ENCODE measurements around the gene ACSL5.
"Not testable (repeated sequence)": the region's sequence is repeated elsewhere in the genome, so short reads cannot be mapped to it uniquely, and the experiment has no call there.

ACSL5 gene

DNA sequence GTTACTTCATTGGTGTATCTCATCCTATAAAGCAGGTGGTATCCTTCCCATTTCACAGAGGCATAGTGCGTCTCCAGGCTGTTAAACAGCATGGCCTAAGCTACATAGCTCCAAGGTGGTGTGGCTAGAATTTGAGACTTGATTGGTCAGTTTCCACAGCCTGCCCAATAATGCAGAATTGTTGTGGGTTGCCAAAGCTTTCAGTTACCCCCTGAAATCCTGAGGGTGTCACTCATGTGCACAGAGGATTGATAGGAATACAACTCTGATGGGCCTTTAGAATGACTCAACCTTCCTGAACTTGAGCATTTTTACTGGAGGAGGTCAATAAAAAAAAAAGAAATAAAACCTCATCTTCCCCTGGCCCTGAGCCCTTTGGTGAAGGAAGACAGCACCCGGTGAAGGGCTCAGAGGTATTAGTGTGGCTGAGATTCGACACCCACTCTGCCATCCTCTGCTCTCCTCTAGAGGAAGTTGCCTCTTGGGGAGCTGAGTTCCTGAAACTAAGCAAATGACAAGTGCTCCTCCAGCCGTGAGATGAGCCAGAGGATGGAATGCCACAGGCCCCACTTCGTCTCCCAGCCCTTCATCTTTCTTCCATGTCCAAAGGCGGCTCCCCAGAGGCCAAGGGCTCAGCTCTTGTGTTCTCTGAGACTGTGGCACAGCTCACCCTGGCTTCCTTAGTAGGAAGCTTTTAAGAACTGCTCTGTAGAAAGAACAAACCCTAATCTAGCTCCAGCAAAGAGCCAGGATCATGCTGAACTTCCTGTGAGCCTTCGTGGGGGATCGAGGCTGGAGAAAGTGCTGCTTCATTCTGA lies 1.0 kb downstream of the ACSL5 start:
- peak; percentile 9 for DNase-seq (ENCODE audit: low spot score)

DNA sequence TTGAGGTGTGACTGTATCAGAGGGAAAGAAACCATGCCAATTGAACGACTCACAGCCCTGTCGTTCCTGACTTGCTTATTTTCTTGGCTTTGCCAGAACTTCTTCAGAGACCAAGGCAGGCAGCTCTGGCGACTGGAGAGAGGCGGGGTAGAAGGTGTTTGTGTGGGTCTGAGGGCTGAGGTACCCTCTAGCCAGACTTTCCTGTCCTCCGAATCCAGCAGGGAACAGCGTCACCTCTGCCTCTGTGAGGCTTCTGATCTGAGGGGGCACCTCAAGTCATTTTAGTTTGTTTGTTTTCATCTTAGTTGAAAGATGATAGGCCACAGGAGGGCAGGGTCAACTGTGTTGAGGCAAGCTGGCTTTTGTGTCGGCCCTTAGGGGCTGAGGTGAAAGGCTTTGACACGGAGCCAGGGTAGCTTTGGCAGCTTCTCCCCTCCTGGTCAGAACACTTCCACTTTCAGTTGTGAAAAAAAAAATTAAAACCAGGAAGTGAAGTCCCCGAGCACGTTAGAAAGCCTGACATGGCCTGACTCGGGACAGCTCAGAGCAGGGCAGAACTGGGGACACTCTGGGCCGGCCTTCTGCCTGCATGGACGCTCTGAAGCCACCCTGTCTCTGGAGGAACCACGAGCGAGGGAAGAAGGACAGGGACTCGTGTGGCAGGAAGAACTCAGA lies 1.9 kb downstream of the ACSL5 start:
- peak; percentile 69 for DNase-seq (ENCODE audit: low spot score)

DNA sequence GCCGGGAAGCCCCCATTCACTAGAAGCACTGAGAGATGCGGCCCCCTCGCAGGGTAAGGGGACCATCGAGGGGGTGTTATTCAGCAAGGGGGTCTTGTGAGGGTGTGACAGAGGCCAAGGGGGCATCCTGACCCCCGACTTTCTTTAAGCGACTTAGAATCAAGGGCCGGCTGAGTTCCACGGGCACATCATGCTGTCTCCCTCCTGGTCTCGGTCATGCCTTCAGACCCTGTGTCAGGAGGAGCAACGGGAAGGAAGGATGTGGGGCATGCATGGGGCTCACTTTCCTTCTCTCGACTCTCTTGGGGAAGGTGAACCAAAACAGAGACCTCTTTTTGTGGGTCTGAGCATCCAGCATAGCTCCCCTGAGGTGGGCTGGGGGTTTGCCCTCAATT lies 2.5 kb downstream of the ACSL5 start:
- peak; percentile 26 for DNase-seq (ENCODE audit: low spot score)

DNA sequence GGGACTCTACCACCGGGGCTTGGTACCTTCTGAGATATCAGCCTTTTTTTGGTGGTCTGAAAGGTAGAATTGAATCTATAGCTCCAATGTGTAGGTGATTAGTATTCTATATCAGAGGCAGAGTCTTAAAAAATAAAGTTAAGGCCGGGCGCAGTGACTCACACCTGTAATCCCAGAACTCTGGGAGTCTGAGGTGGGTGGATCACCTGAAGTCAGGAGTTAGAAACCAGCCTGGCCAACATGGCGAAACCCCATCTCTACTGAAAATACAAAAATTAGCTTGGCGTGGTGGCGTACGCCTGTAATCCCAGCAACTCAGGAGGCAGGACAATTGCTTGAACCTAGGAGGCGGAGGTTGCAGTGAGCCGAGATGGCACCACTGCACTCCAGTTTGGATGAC lies 3.2 kb downstream of the ACSL5 start:
- not testable (repeated sequence) for DNase-seq (ENCODE audit: low spot score)

DNA sequence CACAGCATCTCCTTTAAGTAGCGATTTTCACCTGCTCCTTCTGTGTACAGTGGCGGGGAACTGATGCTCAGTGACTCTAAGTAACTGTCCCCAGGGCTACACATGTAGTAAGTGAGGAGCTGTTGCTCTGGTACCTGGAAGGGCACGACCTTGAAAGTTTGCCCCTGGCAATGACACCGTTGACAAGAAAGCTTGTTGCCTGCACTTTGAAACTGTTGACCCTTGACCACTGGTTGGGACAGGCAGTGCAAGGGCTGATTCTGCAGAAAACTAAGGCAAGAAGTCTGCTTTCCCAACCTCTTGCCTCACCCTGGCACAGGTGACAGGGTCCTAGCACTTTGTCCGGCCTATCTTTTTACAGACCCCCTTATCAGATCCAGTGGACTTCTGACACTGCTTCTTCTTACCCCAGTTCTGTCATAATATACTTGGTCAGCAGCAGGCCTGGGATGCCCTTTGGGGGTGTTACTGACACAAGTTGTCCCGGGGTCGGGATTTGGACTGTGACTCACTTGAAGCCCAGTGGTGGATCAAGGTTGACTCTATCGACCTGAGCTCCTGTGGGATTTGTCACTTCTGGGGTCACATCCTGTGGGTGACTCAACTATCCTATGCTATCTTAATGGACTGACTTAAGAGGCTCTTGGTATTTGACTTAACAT lies 5.8 kb downstream of the ACSL5 start:
- DNase-seq (ENCODE audit: low spot score) = no peak

DNA sequence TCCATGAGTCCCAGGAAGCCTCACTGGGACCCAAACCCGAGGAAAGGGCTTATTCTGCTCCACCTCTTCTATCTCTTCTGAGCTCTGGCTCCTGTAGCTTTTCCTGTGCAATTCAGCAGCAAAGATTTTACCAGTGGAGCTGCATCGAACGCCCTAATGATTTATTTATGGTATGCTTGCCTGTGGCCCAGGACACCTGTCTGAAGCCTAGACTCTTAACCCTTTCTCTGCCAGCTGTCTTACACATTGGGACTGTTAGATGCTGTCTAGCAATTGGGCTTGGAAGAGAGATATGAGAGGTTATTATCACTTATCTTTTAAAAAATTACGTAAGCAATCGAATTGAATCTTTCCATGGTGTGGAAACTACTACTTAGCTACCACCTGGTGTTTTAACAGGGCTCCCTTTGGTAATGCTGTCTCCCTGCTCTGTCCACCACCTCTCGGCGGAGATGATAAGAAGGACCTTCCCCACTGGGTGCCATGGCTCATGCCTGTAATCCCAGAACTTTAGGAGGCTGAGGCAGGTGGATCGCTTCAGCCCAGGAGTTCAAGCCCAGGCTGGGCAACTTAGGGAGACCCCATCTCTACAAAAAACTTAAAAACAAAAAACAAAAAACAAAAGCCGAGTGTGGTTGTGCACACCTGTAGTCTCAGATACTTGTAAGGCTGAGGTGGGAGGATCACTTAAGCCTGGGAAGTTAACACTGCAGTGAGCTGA lies 8.8 kb downstream of the ACSL5 start:
- DNase-seq (ENCODE audit: low spot score) = no peak

DNA sequence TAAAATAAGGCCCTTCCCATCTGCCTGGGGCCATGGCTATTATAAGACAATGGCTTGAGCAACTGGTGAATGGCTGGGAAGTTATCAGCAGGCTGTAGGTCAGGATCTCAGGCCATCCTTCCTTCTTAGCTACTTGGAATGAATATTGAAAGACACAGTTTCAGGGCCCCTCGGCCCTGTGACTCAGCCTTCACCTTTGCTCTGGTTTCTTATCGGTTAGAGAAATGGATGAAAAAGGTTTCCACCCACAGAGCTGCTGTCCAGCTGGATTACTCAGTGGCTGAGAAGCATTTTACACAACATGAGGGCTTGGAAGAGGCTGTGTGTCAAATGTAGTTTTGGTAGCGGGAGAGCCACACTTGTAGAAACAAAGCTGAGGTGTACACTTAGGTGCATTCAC lies 9.4 kb downstream of the ACSL5 start:
- peak; percentile 70 for DNase-seq (ENCODE audit: low spot score)

DNA sequence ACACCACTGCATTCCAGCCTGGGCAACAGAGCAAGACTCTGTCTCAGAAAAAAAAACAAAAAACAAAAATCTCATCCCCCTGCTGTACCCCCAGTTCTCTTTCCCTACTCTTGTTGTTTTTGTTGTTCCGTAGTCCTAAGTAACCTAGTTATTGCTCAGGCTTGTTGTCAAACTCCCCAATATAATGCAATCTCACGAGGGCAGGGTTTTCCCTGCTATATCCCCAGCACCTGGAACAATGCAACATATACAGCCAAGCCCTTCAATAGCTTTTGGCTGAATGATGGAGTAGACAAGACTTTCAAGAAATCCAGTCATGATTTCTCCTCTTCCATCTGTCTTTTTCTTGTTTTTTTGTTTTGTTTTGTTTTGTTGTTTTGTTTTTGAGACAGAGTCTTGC lies 10.2 kb downstream of the ACSL5 start:
- no peak for DNase-seq (ENCODE audit: low spot score)

DNA sequence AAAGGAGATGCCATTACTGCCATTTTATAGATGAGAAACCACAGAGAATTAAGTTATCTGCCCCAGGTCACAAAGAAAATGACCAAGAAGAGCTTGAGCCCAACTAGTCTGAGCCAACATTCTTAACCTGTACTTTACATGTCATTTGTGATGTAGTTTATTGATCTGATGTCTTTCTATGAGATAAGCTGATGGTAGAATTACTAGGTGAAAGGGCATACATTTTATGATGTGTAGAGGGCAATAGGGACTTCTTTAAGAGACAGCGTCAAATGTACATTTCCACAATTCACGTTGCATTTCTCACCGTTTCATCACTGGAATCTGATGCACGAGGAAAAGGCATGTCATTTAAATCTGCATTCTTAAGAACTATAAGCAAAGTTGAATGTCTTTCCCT lies 11.3 kb downstream of the ACSL5 start:
- no peak for DNase-seq (ENCODE audit: low spot score)

DNA sequence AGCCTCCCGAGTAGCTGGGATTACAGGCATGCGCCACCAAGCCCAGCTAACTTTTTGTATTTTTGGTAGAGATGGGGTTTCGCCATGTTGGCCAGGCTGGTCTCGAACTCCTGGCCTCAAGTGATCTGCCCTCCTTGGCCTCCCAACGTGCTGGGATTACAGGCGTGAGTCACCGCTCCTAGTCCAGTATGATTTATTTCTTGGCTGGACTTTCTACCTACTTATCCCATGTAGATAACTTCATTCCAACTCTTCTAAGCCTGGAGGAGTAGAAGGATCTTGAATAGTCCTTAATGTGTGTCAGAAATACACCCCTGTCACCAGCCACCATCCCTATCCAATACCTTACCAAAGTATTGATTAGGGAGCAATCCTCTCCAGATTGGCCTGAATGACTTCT lies 14.1 kb downstream of the ACSL5 start:
- not testable (repeated sequence) for DNase-seq (ENCODE audit: low spot score)

DNA sequence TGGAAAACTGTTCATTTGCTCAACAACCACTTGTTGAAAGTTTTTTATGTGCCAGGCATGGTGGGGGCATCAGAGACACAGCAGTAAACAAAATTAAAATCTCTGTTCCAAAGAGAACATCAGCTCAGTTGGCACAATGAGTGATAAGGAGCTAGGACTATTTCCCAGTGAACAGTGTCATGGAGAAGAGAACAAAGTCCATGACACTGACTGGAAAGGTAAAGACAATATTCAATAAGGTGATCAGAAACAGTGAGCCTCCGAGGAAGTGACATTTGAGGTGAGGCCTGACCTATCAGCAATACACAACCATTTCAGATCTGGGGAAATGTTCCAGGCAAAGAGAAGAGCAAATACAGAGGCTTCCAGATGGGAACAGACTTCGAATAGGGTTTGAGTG lies 14.6 kb downstream of the ACSL5 start:
- DNase-seq (ENCODE audit: low spot score) = no peak

DNA sequence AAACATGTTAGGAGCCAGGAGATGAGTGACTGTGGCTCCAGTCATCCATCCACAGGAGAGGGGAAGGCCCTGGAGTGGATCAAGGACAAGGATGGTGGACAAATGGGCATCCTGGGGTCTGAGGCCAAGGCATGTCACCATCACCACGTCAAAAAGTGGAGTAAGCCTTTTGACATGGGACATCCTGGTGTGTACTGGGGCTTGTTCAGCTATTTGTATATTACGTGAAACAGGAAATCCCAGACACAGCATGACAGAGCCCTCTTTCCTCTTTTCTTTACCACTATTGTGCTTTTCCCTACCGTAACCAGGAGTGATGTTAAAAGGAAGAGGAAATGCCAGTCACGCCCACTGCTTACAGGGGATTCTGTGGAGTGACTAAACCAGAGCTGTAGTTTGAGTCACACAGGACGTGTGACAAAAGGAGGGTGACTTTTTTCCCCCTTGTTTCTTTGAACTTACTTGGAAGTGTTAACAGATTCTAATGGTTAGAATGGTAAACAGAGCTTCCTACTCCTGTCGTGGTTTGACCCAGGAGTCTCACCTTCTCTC lies 15.4 kb downstream of the ACSL5 start:
- no peak for DNase-seq (ENCODE audit: low spot score)

DNA sequence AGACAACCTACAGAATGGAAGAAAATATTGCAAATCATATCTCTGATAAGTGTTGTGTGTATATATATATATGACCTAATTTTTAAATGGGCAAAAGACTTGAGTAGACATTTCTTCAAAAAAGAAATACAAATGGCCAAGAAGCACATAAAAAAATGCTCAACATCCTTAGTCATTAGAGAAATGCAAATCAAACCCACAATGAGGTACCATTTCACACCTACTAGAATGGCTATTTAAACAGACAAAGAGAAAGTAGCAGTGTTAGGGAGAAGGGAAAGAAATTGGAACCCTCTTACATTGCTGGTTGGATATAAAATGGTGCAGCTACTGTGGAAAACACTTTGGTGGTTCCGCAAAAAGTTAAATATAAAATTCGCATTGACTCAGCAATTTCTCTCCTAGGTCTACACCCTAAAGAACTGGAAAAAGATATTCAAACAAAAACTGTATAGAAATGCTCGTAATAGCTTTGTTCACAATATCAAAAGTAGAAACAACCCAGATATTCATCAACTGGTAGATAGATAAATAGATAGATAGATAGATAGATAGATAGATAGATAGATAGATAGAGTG lies 16.3 kb downstream of the ACSL5 start:
- DNase-seq (ENCODE audit: low spot score) = no peak

DNA sequence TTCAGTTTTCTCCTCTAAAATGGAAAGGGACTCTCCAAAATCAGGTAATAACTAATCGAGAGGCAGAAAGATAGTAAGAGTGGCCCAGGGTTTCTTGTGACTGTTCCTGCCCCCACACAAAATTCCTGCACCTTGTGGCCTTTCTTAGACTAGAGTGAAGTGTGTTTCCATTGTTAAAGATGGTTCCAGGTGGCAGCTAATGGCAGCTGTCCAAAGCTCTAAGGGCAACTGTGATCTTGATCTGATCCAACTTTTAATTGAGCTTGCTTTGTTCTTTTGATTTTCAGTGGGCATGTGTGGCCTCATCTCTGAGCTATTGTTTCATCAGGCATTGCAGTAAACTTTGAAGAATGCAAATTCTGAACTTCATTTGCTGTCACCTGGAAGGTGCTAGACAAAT lies 19.4 kb downstream of the ACSL5 start:
- no peak for DNase-seq (ENCODE audit: low spot score)

DNA sequence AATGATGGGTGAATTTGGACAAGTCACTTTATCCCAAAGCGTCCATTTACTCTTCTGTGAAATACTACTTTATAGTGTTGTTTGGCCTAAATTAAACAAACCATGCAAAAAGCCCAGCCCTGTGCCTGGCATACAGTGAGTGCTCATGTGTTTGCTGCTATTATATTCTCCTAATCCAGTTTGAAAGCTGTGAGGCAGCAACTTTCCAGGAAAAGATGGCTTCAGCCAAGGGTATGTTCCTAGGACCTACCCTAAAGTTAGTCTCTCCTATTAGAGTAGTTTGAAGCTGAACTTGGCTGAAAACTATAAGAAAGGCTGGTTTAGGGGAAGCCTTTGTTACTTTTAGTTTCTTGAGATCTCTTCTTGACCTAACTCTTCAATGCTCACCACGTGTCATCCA lies 19.9 kb downstream of the ACSL5 start:
- DNase-seq (ENCODE audit: low spot score) = no peak

DNA sequence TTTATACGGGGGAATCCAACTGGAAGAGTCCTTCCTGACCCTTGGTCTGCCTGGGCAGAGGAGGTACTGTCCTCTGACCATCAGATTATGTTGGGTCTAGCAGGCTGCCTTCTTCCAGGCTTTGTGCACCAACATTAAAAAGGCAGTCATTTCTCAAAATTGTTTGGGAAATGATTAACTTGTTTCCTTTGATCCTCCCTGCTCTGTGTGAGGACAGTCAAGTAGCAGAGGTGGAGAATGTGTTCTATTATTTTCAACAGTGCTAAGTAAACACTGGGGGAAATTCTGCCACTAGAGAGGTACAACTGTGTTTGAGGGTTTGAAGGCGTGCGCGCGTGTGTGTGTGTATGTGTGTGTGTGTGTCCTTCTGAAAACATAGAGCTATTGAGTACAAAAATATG lies 20.6 kb downstream of the ACSL5 start:
- no peak for DNase-seq (ENCODE audit: low spot score)

DNA sequence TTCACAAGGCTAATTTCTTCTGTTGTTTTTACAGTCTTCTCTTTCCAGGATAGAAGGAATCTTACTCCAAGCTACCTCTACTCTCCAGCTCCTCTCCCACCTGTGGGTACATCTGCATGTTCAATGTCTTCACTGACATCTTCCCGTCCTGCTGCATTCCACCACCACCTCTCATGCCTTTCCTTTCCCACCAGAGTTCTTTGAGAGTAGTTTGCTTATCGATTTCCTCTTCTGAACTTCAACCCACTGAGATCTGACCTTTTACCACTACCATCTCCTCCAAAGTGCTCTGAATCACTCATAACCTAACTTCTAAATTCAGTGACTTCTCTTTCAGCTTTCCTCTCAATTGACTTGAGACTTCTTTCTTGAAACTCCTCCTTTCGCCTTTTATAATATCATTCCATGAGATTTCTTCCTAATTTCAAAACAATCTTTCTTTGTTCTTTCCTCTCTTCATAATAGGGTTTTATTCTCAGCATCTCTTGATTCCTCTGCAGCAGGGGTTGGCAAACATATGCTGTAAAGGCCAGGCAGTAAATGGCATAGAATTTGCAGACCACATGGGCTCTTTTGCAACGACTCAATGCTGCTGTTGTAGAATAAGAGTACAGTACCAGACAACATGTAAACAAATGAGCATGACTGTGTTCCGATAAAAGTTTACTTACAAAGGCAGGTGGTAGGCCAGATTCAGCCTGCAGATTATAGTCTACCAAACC lies 22.1 kb downstream of the ACSL5 start:
- DNase-seq (ENCODE audit: low spot score) = no peak

DNA sequence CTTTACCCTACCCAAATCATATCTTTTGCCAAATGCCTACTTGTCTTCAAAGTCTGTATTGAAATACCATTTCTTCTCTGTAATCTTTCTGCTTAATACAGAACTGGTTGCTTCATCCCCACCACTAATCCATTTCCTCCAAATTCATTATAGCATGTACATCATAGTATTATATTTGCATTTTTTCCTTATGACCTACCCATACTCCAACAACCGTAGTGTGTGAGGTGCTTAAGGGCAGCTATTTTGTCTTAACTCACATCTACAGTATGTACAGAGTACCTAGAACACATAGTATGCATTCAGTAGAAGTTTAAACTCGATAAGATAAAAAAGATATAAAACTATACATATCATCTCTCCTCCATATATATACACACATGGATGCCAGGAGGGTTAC lies 23.7 kb downstream of the ACSL5 start:
- DNase-seq (ENCODE audit: low spot score) = no peak

DNA sequence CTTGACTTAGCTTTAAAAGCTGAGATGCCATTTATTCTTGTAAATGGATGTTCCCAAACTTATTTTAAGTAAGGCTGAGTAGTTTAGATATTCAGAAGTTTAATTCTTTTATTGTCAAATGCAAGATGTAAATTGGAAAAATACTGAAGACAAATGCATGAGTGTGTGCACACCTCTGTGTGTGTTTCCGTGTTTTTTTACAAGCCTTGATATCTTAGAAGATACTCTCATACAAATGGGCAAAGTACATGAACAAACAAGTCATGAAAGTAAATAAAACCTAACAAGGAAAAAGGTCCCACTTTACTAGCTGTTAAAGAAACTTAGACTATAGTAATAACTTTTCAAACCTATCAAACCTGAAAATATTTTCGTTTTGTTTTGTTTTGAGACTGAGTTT lies 29.0 kb downstream of the ACSL5 start:
- no peak for DNase-seq (ENCODE audit: low spot score)

DNA sequence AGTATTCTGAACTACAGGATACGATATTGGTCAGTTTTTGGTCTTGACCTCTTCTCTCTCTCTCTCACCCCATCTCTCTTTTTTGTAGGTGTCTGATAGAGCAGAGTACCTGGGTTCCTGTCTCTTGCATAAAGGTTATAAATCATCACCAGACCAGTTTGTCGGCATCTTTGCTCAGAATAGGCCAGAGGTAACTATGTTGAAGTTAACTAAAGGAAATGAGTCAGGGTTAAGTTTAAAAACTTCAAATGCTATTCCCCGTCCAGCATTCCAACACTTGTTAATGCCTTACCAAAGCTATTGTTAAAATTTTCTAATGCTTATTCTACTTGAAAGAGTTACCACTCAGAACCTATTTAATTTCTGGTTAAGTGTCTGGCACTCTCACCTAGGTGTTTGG lies 30.7 kb downstream of the ACSL5 start:
- DNase-seq (ENCODE audit: low spot score) = no peak

DNA sequence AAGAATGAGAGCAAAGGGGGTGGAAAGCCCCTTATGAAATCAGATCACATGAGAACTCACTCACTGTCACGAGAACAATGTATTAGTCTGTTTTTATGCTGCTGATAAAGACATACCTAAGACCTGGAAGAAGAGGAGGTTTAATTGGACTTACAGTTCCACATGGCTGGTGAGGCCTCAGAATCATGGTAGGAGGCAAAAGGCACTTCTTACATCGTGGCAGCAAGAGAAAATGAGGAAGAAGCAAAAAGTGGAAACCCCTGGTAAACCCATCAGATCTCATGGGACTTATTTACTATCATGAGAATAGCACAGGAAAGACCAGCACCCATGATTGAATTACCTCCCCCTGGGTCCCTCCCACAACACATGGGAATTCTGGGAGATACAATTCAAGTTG lies 32.9 kb downstream of the ACSL5 start:
- not testable (repeated sequence) for DNase-seq (ENCODE audit: low spot score)

Data from hematopoietic multipotent progenitor cell treated with erythropoietin and hydrocortisone succinate and interleukin-3 and kit ligand, for 15 days (in vitro differentiated cells).